Measurements from ENCODE around the gene MRPL38.

Gene MRPL38

GRCh38 chr17:75914643-75915267 is 10.1 kb upstream of the MRPL38 start:
- no peak for TF ChIP-seq CTCF (IDR thresholded peaks at IDR 0.05; ENCODE audit: extremely low read depth, insufficient read depth, missing control alignments)
- in situ Hi-C loops (cut with MboI; ENCODE audit: low pct_unique_long_range_greater_than_20kb, low sequenced_read_pairs, unreplicated experiment): loop anchor here (25.0 kb wide), 1 partner anchor 398 kb away; the partner anchor contains the start of gene QRICH2
- DNase-seq (ENCODE audit: low spot score): no peak

GRCh38 chr17:75913537-75914210 is 9.0 kb upstream of the MRPL38 start:
- TF ChIP-seq CTCF (IDR thresholded peaks at IDR 0.05; ENCODE audit: extremely low read depth, insufficient read depth, missing control alignments): no peak
- in situ Hi-C loops (cut with MboI; ENCODE audit: low pct_unique_long_range_greater_than_20kb, low sequenced_read_pairs, unreplicated experiment): loop anchor here (25.0 kb wide), 1 partner anchor 399 kb away; the partner anchor contains the start of gene QRICH2
- no peak for DNase-seq (ENCODE audit: low spot score)

GRCh38 chr17:75910699-75911098 is 6.0 kb upstream of the MRPL38 start:
- no peak for DNase-seq (ENCODE audit: low spot score)
- in situ Hi-C loops (cut with MboI; ENCODE audit: low pct_unique_long_range_greater_than_20kb, low sequenced_read_pairs, unreplicated experiment): loop anchor here (25.0 kb wide), 1 partner anchor 402 kb away; the partner anchor contains the start of gene QRICH2
- no peak for TF ChIP-seq CTCF (IDR thresholded peaks at IDR 0.05; ENCODE audit: extremely low read depth, insufficient read depth, missing control alignments)

- TF ChIP-seq CTCF (IDR thresholded peaks at IDR 0.05; ENCODE audit: extremely low read depth, insufficient read depth, missing control alignments): no peak
- in situ Hi-C loops (cut with MboI; ENCODE audit: low pct_unique_long_range_greater_than_20kb, low sequenced_read_pairs, unreplicated experiment): loop anchor here (10.0 to 25.0 kb wide), 2 partner anchors 95 to 402 kb away; partner anchors contain the start of genes CDK3 and QRICH2
- DNase-seq (ENCODE audit: low spot score): no peak
Observed at GRCh38 chr17:75909812-75910274, 5.2 kb upstream of the MRPL38 start.

- TF ChIP-seq CTCF (IDR thresholded peaks at IDR 0.05; ENCODE audit: extremely low read depth, insufficient read depth, missing control alignments): no peak
- in situ Hi-C loops (cut with MboI; ENCODE audit: low pct_unique_long_range_greater_than_20kb, low sequenced_read_pairs, unreplicated experiment): loop anchor here (10.0 to 25.0 kb wide), 2 partner anchors 96 to 403 kb away; partner anchors contain the start of genes CDK3 and QRICH2
- DNase-seq (ENCODE audit: low spot score): no peak
Observed at GRCh38 chr17:75909051-75909811, 4.5 kb upstream of the MRPL38 start.

GRCh38 chr17:75908201-75908600 is 3.5 kb upstream of the MRPL38 start:
- TF ChIP-seq CTCF (IDR thresholded peaks at IDR 0.05; ENCODE audit: extremely low read depth, insufficient read depth, missing control alignments): no peak
- in situ Hi-C loops (cut with MboI; ENCODE audit: low pct_unique_long_range_greater_than_20kb, low sequenced_read_pairs, unreplicated experiment): loop anchor here (10.0 to 25.0 kb wide), 2 partner anchors 97 to 404 kb away; partner anchors contain the start of genes CDK3 and QRICH2
- DNase-seq (ENCODE audit: low spot score): no peak

Data from GM13977 (cell line).